Measurements from ENCODE around the gene THBS2. TPM values are rescaled to one million over a fixed set of nuclear protein-coding genes. Genes with fewer than 3 reads are reported as not detected.

Gene THBS2
- total RNA-seq, 1 donor from 2014 or later: 0.23 TPM

DNA sequence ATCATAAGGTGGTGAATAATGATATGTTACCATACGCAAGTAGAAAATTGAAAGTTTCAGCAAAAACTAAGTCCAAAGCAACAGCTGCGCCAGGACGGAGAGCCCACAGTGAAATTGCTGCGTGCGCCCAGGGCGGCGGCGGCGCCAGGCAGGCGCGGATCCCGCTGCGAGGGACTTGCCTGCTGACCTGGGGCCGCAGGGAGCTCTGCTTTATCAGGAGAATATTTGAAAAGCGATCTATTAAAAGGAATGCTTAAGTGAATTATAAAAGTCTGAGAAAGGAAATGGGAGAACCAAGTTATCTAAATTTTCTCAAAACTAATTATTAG lies 85.4 kb downstream of the THBS2 start:
- H3K27me3 Mint-ChIP-seq (ENCODE audit: unreplicated experiment): peaks cover 3% of the 10 kb centered on the region
- H3K27ac Mint-ChIP-seq (ENCODE audit: unreplicated experiment): no peak overlapping the region
- no peaks in the 10 kb centered on the region for H3K36me3 Mint-ChIP-seq (ENCODE audit: low read depth, unreplicated experiment)
- no peak for DNase-seq (ENCODE audit: low spot score)
- TF ChIP-seq, protein P1, sequence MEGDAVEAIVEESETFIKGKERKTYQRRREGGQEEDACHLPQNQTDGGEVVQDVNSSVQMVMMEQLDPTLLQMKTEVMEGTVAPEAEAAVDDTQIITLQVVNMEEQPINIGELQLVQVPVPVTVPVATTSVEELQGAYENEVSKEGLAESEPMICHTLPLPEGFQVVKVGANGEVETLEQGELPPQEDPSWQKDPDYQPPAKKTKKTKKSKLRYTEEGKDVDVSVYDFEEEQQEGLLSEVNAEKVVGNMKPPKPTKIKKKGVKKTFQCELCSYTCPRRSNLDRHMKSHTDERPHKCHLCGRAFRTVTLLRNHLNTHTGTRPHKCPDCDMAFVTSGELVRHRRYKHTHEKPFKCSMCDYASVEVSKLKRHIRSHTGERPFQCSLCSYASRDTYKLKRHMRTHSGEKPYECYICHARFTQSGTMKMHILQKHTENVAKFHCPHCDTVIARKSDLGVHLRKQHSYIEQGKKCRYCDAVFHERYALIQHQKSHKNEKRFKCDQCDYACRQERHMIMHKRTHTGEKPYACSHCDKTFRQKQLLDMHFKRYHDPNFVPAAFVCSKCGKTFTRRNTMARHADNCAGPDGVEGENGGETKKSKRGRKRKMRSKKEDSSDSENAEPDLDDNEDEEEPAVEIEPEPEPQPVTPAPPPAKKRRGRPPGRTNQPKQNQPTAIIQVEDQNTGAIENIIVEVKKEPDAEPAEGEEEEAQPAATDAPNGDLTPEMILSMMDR (IDR thresholded peaks at IDR 0.05; ENCODE audit: unreplicated experiment): no peak
- no peaks in the 10 kb centered on the region for H3K9me3 Mint-ChIP-seq (ENCODE audit: unreplicated experiment)
- no peak overlapping the region for H3K4me3 Mint-ChIP-seq (ENCODE audit: unreplicated experiment)
- no peaks in the 10 kb centered on the region for H3K4me1 Mint-ChIP-seq (ENCODE audit: unreplicated experiment)

DNA sequence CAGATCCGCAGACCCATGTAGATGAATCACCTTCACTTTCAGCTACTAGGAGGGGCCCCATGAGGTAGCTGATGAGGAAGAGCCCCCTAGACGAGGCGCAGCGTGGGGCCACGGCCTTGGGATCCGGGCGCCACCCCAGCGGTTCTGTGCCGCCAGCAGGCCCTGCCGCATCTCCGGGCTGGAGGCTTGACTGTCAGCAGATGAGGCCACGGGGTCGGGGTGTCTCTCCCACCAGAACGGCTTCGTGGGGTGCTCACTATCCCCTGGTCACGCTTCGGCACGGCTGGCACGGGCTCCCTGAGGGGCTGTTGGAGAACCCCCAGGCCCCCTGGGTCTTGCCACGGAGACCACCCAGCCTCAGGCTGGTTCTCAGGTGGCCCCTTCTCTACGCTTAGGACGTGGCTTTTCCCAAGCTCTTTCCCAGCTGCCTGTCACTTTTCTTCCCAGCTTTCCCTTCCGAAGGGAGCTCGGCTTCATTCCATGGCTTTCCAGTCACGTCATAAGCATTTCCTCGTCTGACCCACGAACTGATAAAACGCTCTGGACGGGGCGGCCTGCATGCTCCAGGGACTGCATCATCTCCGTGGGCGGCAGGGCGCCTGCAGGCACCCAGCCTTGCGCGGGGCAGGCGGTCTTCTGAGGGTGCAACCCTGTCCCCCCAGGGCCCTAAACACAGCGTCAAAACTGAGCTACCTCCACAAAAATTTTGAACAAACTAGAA lies 85.9 kb downstream of the THBS2 start:
- Mint-ChIP-seq H3K4me1 (ENCODE audit: unreplicated experiment) (no peaks in the 10 kb centered on the region), H3K4me3 (ENCODE audit: unreplicated experiment) (no peak overlapping the region), H3K27ac (ENCODE audit: unreplicated experiment) (no peak overlapping the region), H3K36me3 (ENCODE audit: low read depth, unreplicated experiment) (no peaks in the 10 kb centered on the region), H3K9me3 (ENCODE audit: unreplicated experiment) (no peaks in the 10 kb centered on the region), H3K27me3 (ENCODE audit: unreplicated experiment) (peaks cover 3% of the 10 kb centered on the region)
- no peak for DNase-seq (ENCODE audit: low spot score)
- TF ChIP-seq, protein P1 (IDR thresholded peaks at IDR 0.05; ENCODE audit: unreplicated experiment): no peak

DNA sequence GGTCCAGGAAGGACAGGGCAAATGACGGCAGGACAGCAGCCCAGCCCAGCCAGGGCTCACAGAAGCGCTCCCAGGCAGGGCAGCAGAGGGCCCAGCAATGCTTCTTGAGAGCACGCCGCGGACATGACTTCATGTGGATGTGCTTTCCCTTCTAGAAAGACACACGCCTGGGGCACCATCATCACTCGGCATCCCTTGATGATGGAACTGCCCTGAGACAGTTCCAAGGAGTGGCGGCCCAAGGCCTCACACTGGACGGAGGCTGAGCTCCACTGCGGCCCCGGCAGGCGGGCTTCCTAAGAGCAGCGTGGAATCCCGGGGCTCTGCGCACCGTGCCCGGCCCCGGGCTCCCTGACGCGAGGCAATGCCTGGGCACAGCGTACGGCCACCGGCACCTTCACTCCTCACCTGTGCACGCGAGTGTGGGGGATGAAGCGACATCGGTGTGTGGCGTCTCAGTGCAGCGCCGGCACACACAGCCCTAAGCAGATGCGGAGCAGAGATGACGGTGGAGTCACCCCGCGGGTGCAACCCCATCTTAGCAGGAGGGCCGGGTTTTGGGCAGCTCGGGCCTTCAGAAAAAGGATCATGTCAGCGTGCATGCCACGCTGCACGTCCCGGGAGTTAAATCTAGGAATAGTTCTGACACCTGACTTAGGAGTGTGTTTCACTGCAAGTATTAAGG lies 86.6 kb downstream of the THBS2 start:
- H3K4me1 Mint-ChIP-seq (ENCODE audit: unreplicated experiment): no peaks in the 10 kb centered on the region
- no peak overlapping the region for H3K27ac Mint-ChIP-seq (ENCODE audit: unreplicated experiment)
- H3K4me3 Mint-ChIP-seq (ENCODE audit: unreplicated experiment): no peak overlapping the region
- no peaks in the 10 kb centered on the region for H3K36me3 Mint-ChIP-seq (ENCODE audit: low read depth, unreplicated experiment)
- TF ChIP-seq, protein P1 (IDR thresholded peaks at IDR 0.05; ENCODE audit: unreplicated experiment): no peak
- no peak for DNase-seq (ENCODE audit: low spot score)
- H3K27me3 Mint-ChIP-seq (ENCODE audit: unreplicated experiment): peaks cover 3% of the 10 kb centered on the region
- no peaks in the 10 kb centered on the region for H3K9me3 Mint-ChIP-seq (ENCODE audit: unreplicated experiment)

All from endothelial cell (in vitro differentiated cells).